Retina (tissue), 1 donor: ENCODE measurements around the gene RAB11FIP4.
A peak's percentile ranks its signal among the peaks of the same experiment; 100 is the strongest.

ENCODE experiments used
- DNase-seq: peaks from one replicate; pipeline ENCODE4 v3.0.0-alpha.2; 2016

Gene RAB11FIP4

GRCh38 chr17:31488264-31488981 lies 96.9 kb downstream of the RAB11FIP4 start:
- DNase-seq = peak; percentile 64

GRCh38 chr17:31488982-31489294 lies 97.5 kb downstream of the RAB11FIP4 start:
- no peak for DNase-seq

GRCh38 chr17:31489295-31490018 lies 98.0 kb downstream of the RAB11FIP4 start:
- no peak for DNase-seq

- no peak for DNase-seq
These were observed 98.7 kb downstream of the RAB11FIP4 start for GRCh38 chr17:31490019-31490650.

- DNase-seq = no peak
These were observed 99.3 kb downstream of the RAB11FIP4 start for GRCh38 chr17:31490671-31491375.

GRCh38 chr17:31491376-31492131 lies 100.1 kb downstream of the RAB11FIP4 start:
- no peak for DNase-seq

- DNase-seq = no peak
These were observed 100.7 kb downstream of the RAB11FIP4 start for GRCh38 chr17:31492206-31492605.

GRCh38 chr17:31492880-31493655 lies 101.6 kb downstream of the RAB11FIP4 start:
- DNase-seq = no peak

- no peak for DNase-seq
These were observed 102.2 kb downstream of the RAB11FIP4 start for GRCh38 chr17:31493656-31494155.

GRCh38 chr17:31494259-31495021 lies 103.0 kb downstream of the RAB11FIP4 start:
- no peak for DNase-seq

GRCh38 chr17:31495022-31495885 lies 103.8 kb downstream of the RAB11FIP4 start:
- DNase-seq = no peak

GRCh38 chr17:31496097-31496496 lies 104.6 kb downstream of the RAB11FIP4 start:
- DNase-seq = no peak

- no peak for DNase-seq
These were observed 105.1 kb downstream of the RAB11FIP4 start for GRCh38 chr17:31496601-31497000.

- no peak for DNase-seq
These were observed 106.0 kb downstream of the RAB11FIP4 start for GRCh38 chr17:31497431-31497830.

- no peak for DNase-seq
These were observed 106.7 kb downstream of the RAB11FIP4 start for GRCh38 chr17:31497994-31498826.

GRCh38 chr17:31499771-31500554 lies 108.5 kb downstream of the RAB11FIP4 start:
- DNase-seq = no peak

GRCh38 chr17:31506517-31506916 lies 115.0 kb downstream of the RAB11FIP4 start:
- DNase-seq = no peak
